ENCODE results near the gene FBXO40. TPM values are rescaled to one million over a fixed set of nuclear protein-coding genes. Genes with fewer than 3 reads are reported as not detected.

Gene FBXO40
- total and polyA plus RNA-seq, 10 of the 15 experiments (the other 5 are each of a cell fraction or from before 2014, with no cell fraction given) = 0.03 to 0.05 (median 0.04) TPM; not detected in 7

- TF ChIP-seq NFIC (IDR thresholded peaks at IDR 0.05; ENCODE audit: low read depth, low read length) (peak; percentile 64), MEF2A (IDR thresholded peaks at IDR 0.05; ENCODE audit: insufficient read depth, low read depth, low read length) (peak; percentile 73; the same call in 1 of the 2 replicates)
Observed at GRCh38 chr3:121654493-121655385, 61.6 kb downstream of the FBXO40 start (continued).

- peaks cover 3 to 41% of the 10 kb centered on the region in 2 experiments; a peak in 2 of 4 replicates for H3K36me3 ChIP-seq (ENCODE audit: control insufficient read depth in 2 of 2, insufficient read depth in 2 of 2, low read length in 1 of 2)
- SMC1A ChIA-PET (ENCODE audit: uncharacterized antibody, unreplicated experiment) = interaction anchor here (0.7 to 4.1 kb wide), 4 partner anchors 8 to 149 kb away, joined by 3 to 18 read pairs (median 4); partner anchors contain the start of gene POLQ
Observed at GRCh38 chr3:121658716-121659435, 65.7 kb downstream of the FBXO40 start.

More at GRCh38 chr3:121658716-121659435, 65.7 kb downstream of the FBXO40 start:
- peaks cover 1% of the 10 kb centered on the region; the same call in 2 of the 3 replicates for H3K9me3 ChIP-seq (replicated peaks; ENCODE audit: control insufficient read depth, insufficient read depth, low read length)
- peaks cover 44% of the 10 kb centered on the region for H3K79me2 ChIP-seq (ENCODE audit: control insufficient read depth, insufficient read depth, low read length)
- H3K27ac ChIP-seq (ENCODE audit: control insufficient read depth, insufficient read depth) = peak overlapping the region; percentile 97
- WGBS (ENCODE audit: insufficient coverage, insufficient replicate concordance, low lambda C conversion rate, missing lambda C conversion rate) = 85% methylated on average over 6 of the region's 6 CpGs
- peak overlapping the region; percentile 96 for H3K4me2 ChIP-seq (ENCODE audit: control insufficient read depth, insufficient read depth)
- ATAC-seq (no peak), FAIRE-seq (no peak), DNase-seq (ENCODE audit: low read depth, low spot score) (no peak)
- ChIA-PET RAD21 (ENCODE audit: unreplicated experiment) (interaction anchor here (1.5 kb wide), 1 partner anchor 178 kb away, joined by 3 read pairs; no protein-coding TSS in a partner anchor), POLR2A (interaction anchor here (2.4 kb wide), 1 partner anchor 8 kb away, joined by 14 read pairs; no protein-coding TSS in a partner anchor), CTCF (no interaction called here)
- intact Hi-C loops (cut with micrococcal nuclease; ENCODE audit: unreplicated experiment) = loop anchor here (10.0 kb wide), 1 partner anchor 416 kb away; no protein-coding TSS in a partner anchor
- H2AFZ ChIP-seq (ENCODE audit: control insufficient read depth, low read depth, low read length) = no peak overlapping the region
- in situ Hi-C loops (cut with MboI) = loop anchor here (10.0 kb wide), 1 partner anchor 1026 kb away; the partner anchor contains the start of gene PARP14
- H3K4me3 ChIP-seq = peak overlapping the region; percentile 61
- H3K27me3 ChIP-seq (replicated peaks in 1 of 2; ENCODE audit: control insufficient read depth in 2 of 2, insufficient read depth in 2 of 2, low read length in 1 of 2) = no peaks in the 10 kb centered on the region
- H3K4me1 ChIP-seq (ENCODE audit: control insufficient read depth, insufficient read depth, low read length) = peaks cover 42% of the 10 kb centered on the region
- H3K9ac ChIP-seq (ENCODE audit: control insufficient read depth, insufficient read depth, low read length) = peak overlapping the region; percentile 75
- TF ChIP-seq POU2F2 (IDR thresholded peaks at IDR 0.05; ENCODE audit: borderline replicate concordance, low read depth, low read length) = no peak
- TF ChIP-seq HDGF (IDR thresholded peaks at IDR 0.05) = no peak
- no peak for TF ChIP-seq MYC (IDR thresholded peaks at IDR 0.05; ENCODE audit: insufficient read depth, insufficient read length, insufficient replicate concordance, low read length, severe bottlenecking)
- TF ChIP-seq SMAD5 (IDR thresholded peaks at IDR 0.05; ENCODE audit: low read depth) = no peak
- TF ChIP-seq MYB (IDR thresholded peaks at IDR 0.05; ENCODE audit: borderline replicate concordance, low read depth, low read length) = no peak
- TF ChIP-seq CBX3 (IDR thresholded peaks at IDR 0.05; ENCODE audit: borderline replicate concordance, low read depth) = no peak
- no peak for TF ChIP-seq NFYB (IDR thresholded peaks at IDR 0.05; ENCODE audit: insufficient read depth, low read depth, low read length)
- no peak for TF ChIP-seq POLR2A (IDR thresholded peaks at IDR 0.05; ENCODE audit: low read depth, low read length)
- TF ChIP-seq SUZ12 (IDR thresholded peaks at IDR 0.05; ENCODE audit: unreplicated experiment) = no peak
- no peak for TF ChIP-seq PKNOX1 (IDR thresholded peaks at IDR 0.05)
- BruUV-seq (replicated peaks) = no TSS peak
- no peaks in the 10 kb centered on the region for H4K20me1 ChIP-seq (ENCODE audit: control insufficient read depth, insufficient read depth)
